NB4 (cell line): ENCODE data around the gene SUFU.

Experiments used
- DNase-seq: peaks from one replicate; pipeline ENCODE4 v3.0.0; 2010; ENCODE audit warnings: low read depth
- H3K4me3 ChIP-seq: one replicate; pipeline ENCODE4 v1.5.1; 2011; ENCODE audit warnings: mild to moderate bottlenecking, low read depth, low read length, moderate library complexity
- CTCF ChIP-seq: IDR thresholded peaks from one replicate; pipeline ENCODE4 v1.5.1; 2012; ENCODE audit warnings: low read depth, low read length
- MAX ChIP-seq: IDR thresholded peaks from 2 replicates; pipeline ENCODE4 v1.6.1; 2011; ENCODE audit warnings: low read depth, low read length
- MYC ChIP-seq: IDR thresholded peaks from 2 replicates; pipeline ENCODE4 v1.6.1; 2011; ENCODE audit warnings: low read depth, low read length
- POLR2A ChIP-seq: IDR thresholded peaks from 2 replicates; pipeline ENCODE4 v1.6.1; 2011; ENCODE audit warnings: mild to moderate bottlenecking; ENCODE audit not compliant: insufficient read length; ENCODE audit errors: extremely low read depth

SUFU gene

GRCh38 chr10:102644066-102644645, 140.4 kb downstream of the SUFU start, which contains the start of gene TRIM8:
Gene TRIM8 (plus strand): TSS chr10:102644479. CDS start chr10:102644618, 139 bp downstream.
- peak within 1 kb of the TSS; percentile 96 for H3K4me3 ChIP-seq
- peak; percentile 79 for DNase-seq
- no peak for TF ChIP-seq POLR2A
- TF ChIP-seq MAX: 0 out of 2 replicates have a peak, but pooled peaks have one; percentile 9
- peak; percentile 45; the same call in 1 of the 2 replicates for TF ChIP-seq MYC
- no peak for TF ChIP-seq CTCF

- DNase-seq: peak; percentile 90
- H3K4me3 ChIP-seq: peak overlapping the region; percentile 96
- TF ChIP-seq CTCF (peak; percentile 54), MYC (peak; percentile 99), MAX (peak; percentile 97), POLR2A (peak; percentile 65)
These were observed 141.0 kb downstream of the SUFU start for GRCh38 chr10:102644646-102645387.

- H3K4me3 ChIP-seq: peak overlapping the region; percentile 96
- DNase-seq: peak; percentile 86
- TF ChIP-seq MAX: peak; percentile 52; the same call in 1 of the 2 replicates
- no peak for TF ChIP-seq POLR2A
These were observed 141.6 kb downstream of the SUFU start for GRCh38 chr10:102645388-102645740.

- peak overlapping the region; percentile 96 for H3K4me3 ChIP-seq
- peak; percentile 84 for TF ChIP-seq MYC
- TF ChIP-seq MAX: peak; percentile 70
- no peak for TF ChIP-seq CTCF
- TF ChIP-seq POLR2A: no peak
- peak; percentile 100 for DNase-seq
These were observed 142.2 kb downstream of the SUFU start for GRCh38 chr10:102645741-102646609.

- no peak for TF ChIP-seq CTCF
- no peak for TF ChIP-seq MYC
- TF ChIP-seq MAX: no peak
- no peak for TF ChIP-seq POLR2A
- peak; percentile 52 for DNase-seq
- H3K4me3 ChIP-seq: peak overlapping the region; percentile 96
These were observed 143.1 kb downstream of the SUFU start for GRCh38 chr10:102646610-102647442.
